ENCODE data around the gene LNX1.
A peak's percentile ranks its signal among the peaks of the same experiment; 100 is the strongest.

Gene LNX1

DNA sequence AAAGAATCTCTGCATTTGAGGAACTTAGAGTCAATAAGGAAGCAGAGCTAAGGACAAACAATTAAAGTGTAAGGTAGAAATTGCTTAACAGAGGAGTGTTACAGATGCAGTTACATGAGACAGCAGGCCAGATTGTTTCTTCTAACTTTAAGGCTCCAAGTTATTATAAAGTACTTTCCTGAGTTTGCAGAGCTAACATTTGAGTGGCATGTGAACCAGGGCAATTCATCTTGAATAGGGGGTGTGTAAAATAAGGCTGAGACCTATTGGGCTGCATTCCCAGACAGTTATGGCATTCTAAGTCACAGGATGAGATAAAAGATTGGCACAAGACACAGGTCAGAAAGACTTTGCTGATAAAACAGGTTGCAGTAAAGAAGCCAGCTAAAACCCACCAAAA is 7.6 kb upstream of the LNX1 start:
- DNase-seq: no peak

- no peak for DNase-seq
These were observed 7.2 kb upstream of the LNX1 start for GRCh38 chr4:53598483-53598882.

- no peak for DNase-seq
These were observed 5.6 kb upstream of the LNX1 start for GRCh38 chr4:53596901-53597300.

- no peak for DNase-seq
These were observed 4.5 kb upstream of the LNX1 start for GRCh38 chr4:53595834-53596233.

DNA sequence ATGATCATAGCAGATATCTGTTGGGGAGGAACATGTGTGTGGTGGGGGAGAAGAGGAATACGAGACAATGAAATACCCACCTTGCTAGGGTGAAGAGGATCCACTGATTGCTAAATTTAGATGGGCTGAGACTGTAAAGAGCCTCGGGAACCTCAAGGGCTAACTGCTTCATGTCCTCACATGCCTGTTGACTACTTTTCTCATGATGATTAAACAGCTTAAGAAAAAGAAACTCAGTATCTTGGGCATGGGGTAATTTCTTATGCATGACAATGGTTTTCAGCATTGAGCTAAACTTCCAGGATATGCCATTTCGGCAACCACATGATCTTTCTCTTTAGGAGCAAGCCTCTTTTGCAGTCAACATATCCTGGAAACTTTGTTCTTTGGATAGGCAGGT is 3.9 kb upstream of the LNX1 start:
- no peak for DNase-seq

- DNase-seq: no peak
These were observed 2.5 kb upstream of the LNX1 start for GRCh38 chr4:53593765-53594164.

GRCh38 chr4:53592686-53593501 is 1.6 kb upstream of the LNX1 start:
- DNase-seq: peak; percentile 42

DNA sequence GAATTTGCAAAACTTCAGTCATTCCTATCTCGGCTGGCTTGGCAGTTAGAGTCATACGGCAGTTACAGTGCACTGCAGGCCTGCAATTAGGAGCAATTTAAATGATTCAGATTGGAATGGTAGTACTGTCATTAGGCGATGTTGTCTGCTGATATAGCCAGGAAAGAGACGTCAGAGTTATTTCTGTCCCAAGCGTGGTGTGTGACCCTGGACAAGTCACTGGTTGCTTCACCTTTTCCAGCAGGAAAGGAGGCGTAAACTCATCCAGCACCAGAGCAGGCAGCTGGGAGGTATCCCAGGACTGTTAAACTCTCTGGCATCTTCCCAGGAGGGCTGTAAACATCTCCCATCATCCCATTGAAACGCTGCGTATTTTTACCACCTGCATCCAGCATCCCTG is 836 bp upstream of the LNX1 start:
- DNase-seq: peak; percentile 19

GRCh38 chr4:53590187-53590586 is 1.1 kb downstream of the LNX1 start:
- DNase-seq: no peak

DNA sequence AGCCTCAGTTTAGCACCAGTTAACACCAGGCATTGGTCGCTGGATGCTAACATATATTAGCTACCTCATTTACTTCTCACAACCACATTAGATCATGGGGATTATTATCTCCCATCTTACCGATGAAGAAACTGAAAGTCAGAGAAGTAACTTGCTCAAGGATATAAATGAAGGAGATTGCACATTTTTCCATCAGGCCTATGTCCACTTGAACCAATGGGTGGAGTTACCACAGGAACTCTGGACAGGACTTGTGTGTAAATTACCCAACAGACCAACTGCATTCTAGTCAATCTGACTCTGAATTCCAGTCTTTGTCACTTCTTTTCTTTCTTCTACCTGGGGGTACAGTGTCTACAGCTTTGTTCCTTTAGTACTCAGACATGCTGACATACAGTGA is 1.8 kb downstream of the LNX1 start:
- no peak for DNase-seq

GRCh38 chr4:53587135-53587534 is 4.2 kb downstream of the LNX1 start:
- no peak for DNase-seq

DNA sequence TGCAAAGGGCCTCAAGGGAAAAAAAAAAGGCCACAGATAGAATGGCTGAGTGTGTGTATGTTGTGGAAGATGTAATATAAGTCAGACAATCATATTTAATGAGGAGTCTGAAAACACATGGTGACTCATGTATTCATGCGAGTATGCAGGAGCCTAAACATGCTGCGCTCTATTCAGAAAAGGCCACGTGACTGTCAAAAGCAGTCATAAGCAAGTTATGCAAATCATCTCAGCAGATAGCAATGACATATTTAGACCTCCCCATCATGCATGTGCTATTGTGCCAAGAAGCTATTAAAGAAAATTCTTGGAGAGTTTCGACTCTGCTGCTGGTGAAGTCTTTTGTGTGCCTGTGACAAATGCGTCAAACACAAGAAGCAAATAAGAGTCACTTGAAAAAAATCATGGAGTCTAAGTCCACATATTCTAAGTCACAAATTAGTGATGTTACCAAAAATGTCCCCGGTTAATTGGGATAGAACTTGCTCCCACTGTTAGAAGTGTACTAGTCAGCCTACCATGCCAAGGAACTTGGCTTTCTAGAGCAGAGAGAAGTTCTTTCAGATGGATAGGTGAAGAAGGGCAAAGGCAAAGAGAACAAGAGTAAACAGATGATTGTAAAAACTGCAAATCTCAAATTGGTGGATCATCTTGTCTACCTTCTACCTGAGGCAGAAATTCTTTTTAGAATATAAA is 5.0 kb downstream of the LNX1 start:
- DNase-seq: no peak

DNA sequence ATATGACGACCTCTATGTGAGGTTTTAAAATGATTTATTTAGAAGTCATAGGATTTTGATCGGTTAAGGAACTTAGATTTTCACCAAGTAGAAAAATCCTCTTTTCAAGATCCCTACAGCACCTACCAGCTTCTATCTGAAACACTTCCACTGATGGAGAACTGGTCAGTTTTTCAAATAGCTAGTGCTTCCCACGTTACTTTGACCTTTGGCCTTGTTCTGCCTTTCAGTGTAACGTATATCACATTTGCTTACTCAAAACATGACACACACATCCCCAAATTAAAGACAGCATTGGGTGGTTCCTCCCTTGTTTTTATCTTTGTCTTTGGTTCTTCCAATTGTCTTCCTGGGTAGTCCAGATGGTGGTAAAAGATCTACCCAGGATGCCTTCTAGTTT is 6.6 kb downstream of the LNX1 start:
- DNase-seq: no peak

DNA sequence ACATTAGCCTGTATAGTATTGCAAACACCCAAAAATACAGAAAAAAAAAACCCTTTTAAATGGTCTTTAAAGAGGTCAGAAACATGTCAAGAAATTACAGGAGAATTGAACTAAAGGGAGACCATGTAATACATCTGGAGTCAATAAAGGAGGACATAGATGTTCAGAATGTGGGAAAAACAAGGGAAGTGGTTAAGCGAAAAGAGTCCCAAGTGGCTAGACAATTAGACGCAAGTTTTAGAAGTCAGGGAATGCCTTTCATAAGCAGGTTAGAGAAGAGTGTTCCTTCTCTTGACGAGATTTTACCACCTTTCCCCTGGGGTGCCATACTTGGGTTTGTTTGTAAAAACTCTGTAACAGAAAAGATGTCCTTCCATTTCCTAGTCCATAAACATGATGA is 7.8 kb downstream of the LNX1 start:
- no peak for DNase-seq

GRCh38 chr4:53582194-53582593 is 9.1 kb downstream of the LNX1 start:
- DNase-seq: no peak

GRCh38 chr4:53580274-53580673 is 11.0 kb downstream of the LNX1 start:
- DNase-seq: no peak

DNA sequence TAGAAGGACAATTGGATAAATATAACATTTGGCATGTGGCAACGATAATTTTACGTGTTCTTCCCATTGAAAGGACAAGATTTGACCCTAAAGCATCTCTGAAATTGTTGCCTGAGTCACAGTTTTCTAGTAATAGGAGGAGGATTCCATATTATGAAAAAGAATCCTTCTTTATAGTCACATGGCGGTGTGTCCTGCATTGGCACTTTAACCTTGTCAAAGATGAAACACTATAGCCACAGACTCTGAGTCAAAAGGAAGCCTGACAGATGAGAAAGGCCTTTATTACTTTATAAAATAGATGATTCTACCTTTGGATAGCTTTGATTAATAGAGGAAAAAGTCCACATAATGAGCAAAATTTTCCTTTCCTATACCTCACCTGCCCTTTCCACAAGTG is 11.5 kb downstream of the LNX1 start:
- no peak for DNase-seq

- DNase-seq: no peak
These were observed 14.5 kb downstream of the LNX1 start for GRCh38 chr4:53576676-53577372.

DNA sequence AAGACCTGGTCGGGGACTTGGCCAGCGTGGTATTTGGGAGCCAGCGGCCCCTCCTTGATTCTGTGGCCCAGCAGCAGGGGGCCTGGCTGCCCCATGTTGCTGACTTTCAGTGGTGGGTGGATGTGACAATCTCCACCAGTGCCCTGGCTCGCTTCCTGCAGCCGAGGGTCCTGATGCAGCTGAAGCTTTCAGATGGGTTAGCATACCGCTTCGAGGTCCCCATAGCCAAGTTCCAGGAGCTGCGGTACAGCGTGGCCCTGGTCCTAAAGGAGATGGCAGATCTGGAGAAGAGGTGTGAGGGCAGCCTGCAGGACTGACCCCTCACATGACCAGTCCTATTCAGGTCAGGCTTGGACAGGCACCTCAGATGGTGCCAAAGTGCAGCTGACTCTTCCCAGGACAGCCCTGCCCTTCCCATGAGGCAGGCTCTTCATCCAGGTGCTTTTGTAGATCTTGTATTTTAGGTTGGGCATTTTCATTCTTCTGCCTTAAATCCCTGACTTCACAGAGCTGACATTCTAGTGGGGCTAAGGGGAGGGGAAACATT is 15.1 kb downstream of the LNX1 start:
- DNase-seq: no peak

DNA sequence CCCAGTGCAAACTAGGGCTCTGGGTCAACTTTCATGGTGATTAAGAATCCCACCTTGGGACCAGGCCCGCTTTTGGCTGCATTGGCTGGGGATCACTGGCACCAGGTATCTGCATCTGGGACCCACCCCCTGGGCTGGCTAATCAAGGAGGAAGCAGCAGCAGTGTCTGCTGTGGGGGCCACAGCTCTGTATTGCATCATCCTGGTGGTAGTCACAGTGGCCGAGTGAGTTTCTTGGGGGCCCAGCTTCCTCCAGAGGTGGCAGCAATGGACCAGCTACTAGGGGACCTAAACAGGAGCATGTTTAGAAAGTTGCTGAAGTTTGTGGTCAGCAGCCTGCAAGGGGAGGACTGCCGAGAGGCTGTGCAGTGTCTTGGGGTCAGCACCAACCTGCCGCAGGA is 15.7 kb downstream of the LNX1 start:
- no peak for DNase-seq

DNA sequence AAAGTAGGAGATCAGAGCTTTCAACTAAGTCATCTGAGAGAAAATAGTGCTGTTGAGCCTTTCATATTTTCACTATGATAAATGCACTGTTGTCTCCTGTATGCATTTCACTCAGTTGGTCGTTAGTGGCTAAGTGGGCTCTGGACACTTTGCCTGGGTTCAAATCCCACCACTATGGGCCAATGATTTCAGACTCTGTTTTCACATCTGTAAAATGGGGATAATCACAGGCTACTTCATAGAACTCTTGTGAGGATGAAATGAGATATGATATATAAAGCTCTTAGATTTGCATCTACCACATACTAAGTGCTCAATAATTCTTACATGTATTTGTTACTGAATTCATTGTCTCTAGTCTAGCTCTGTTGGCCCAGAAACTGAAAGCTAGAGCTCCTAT is 16.8 kb downstream of the LNX1 start:
- no peak for DNase-seq

DNA sequence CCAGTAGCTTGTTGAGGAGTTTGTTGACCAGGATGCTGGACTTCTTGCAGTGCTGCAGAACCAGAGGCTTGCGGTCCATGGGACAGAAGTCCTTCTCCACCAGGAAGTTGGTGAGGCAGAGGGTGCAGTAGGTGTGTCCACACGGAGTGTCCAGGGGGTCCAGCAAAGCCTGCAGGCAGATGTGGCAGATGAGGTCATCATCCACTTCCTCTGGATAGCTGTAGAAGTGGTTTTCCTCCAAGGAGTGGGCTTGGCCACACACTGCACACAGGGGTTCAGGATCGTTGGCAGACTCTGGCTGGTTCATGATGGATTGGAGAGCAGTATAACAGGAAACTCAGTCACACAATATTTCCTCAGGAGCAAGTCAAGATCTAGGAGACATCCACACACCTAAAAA is 17.6 kb downstream of the LNX1 start:
- no peak for DNase-seq

- no peak for DNase-seq
These were observed 18.7 kb downstream of the LNX1 start for GRCh38 chr4:53572600-53572994.

Data from NCI-H1417 treated with DMSO at 0.1 percent for 48 hours (cell line).